GM12801 (cell line): ENCODE measurements around the gene SPNS2.

Experiments
- TF ChIP-seq, protein P1 (sequence below): IDR thresholded peaks from one replicate; pipeline ENCODE4 v1.5.1; 2011; ENCODE audit warnings: control low read depth; ENCODE audit not compliant: insufficient read length; ENCODE audit errors: extremely low read depth

The SPNS2 gene

DNA sequence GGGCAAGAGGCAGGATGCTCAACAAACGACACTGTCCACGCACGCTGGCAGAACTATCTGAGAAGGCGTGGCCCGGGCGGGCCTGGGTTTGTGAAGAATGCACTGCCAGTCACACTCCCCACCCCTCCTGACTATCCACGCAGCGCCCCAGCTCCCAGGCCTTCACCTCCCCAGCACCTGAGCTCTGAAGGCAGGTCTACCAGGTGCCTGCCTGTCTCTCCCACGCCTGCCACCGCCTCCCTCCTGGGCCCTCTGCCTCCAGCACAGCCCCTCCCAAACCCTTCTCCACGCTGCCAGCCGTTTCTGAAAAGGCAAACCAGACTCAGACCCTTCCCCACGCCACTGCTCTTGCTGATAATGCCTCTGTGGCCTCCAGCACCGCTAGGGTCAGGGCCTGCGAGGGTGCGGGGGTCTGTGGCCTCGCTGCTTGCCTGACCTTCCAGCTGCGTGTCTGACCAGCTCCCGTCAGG is 44.9 kb downstream of the SPNS2 start:
- TF ChIP-seq, protein P1, sequence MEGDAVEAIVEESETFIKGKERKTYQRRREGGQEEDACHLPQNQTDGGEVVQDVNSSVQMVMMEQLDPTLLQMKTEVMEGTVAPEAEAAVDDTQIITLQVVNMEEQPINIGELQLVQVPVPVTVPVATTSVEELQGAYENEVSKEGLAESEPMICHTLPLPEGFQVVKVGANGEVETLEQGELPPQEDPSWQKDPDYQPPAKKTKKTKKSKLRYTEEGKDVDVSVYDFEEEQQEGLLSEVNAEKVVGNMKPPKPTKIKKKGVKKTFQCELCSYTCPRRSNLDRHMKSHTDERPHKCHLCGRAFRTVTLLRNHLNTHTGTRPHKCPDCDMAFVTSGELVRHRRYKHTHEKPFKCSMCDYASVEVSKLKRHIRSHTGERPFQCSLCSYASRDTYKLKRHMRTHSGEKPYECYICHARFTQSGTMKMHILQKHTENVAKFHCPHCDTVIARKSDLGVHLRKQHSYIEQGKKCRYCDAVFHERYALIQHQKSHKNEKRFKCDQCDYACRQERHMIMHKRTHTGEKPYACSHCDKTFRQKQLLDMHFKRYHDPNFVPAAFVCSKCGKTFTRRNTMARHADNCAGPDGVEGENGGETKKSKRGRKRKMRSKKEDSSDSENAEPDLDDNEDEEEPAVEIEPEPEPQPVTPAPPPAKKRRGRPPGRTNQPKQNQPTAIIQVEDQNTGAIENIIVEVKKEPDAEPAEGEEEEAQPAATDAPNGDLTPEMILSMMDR, result no peak

DNA sequence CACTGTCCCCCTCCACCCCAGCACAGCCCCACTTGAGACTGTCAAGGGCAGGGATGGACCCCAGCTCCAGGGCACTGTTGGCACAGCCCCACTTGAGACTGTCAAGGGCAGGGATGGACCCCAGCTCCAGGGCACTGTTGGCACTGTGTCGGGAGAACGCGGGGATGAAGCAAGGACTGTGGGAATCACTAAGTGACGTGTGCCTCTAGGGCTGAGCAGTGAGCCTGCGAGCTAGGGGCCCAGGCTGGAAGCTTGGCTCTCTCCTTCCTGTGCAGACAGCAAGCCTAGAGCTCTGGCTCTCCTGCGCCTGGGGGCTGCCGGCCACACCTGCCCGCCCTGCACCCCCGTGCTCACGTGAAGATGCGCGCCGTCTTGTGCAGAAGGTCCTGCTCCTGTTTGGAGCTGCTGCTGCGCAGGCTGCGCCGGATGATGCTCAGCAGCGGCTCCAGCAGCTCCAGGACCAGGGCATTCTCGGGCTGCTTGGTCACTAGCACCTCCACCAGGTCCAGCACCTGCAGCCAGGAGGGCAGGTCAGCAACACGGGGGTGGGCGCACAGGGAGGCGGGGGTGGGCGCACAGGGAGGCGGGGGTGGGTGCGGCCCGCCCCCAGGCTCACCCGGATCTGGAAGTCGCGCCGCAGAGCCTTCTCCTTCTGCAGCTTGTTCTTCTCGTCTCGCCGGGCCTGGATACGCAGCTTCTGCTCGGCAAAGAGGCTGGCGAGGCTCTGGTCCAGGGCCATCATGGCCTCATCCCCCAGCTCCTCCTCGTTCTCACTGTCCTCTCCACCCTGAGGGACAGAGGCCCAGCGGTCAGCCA is 45.7 kb downstream of the SPNS2 start:
- TF ChIP-seq, protein P1, result no peak

DNA sequence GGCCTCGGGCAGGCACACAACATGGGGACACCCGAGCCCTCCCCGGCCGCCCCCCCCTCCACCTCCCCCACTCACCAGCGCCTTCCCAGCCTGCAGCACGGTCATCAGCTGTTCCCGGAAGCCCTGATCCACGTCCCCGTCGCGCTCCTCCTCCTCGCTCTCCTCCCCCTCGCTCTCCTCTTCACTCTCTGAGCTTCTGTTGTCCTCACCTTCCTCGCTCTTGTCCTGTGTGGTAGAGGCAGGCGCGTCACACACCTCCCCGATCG is 46.2 kb downstream of the SPNS2 start:
- TF ChIP-seq, protein P1, result no peak

DNA sequence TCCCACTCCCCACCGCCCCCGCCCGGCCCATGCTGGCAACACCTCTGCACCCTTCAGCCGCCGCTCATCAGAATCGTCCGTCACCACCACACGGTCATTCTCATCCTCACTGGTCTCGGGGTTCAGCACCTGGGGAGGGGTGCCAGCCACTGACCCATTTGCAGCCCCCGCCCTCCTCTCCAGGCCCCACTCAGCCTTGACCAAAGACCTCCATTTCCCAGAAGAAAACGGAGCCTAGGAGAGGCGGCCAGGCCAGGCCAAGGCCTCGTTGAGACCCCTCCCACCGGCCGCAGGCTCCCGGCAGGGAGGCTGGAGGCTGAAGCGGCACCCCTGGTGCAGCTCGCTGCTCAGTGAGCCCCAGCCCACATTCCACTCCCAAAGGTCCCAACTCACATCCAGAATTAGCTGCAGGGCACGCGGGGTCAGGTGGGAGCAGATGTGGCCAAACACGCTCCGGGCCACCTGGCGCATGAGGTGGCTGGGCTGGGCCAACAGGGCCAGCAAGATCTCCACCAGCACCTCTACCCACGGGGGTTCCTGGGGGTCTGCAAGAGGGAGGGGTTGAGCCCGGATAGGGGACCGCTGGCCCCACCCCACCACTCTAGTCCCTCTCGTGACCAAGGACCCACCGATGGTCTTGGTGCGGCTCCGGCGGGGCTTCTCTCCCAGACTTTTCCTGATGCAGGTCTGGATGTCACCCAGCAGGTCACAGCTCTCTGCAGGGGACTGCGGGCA is 46.7 kb downstream of the SPNS2 start:
- TF ChIP-seq, protein P1, result no peak

DNA sequence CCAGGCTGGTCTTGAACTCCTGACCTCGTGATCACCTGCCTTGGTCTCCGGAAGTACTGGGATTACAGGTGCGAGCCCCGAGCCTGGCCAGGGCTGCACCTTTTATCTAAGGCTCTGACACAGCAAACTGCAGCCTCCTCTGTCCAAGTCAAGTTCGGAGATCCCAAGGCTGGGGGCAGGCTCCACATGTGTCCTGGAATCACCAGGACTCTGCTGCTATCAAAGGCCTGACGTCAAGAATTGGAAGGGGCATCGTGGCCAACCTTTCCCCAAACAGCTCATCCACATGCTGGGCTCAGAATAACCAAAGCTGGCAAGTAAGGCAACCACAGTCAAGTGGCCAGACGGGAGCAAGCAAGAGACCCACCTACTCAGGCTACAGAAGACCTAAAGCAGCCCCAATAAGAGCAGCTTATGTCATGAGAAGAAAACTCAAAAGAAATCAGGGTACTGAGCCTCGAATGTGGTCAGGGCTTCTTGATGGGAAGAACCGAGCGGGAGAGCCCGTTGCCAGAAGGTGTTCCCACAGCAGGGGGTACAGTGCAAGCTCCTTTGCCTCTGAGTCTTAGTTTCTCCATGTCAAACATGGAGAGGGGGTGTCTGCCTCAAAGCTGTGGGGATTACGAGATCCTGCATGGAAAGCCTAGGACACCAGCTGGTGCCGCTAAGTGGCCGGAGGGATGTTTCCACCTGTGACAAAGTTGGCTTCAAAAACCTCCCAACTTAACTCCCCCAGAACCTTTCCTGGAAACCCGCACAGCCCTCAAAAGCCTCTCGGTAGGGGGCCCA is 48.6 kb downstream of the SPNS2 start:
- TF ChIP-seq, protein P1, result no peak

DNA sequence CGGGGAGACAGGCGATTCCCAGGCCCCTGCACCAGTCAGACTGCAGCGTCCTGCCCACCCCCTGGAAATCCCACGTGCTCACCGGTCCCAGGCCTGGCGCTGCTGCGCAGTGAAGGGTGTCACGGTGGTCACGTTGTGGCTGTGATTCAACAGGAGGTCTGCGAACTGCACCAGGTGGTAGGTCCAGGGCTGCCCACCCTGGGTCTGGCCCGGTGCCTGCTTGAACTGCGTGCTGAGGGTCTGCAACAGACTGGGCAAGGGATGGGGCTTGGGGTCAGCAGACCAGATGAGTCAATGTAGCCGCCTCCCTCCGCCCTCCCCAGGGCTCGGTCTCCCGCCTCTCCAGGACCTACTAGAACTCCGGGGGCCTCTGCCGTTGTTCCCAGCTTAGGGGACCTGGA is 49.4 kb downstream of the SPNS2 start:
- TF ChIP-seq, protein P1, result no peak
